Measurements from ENCODE around the gene AANAT.

DNA sequence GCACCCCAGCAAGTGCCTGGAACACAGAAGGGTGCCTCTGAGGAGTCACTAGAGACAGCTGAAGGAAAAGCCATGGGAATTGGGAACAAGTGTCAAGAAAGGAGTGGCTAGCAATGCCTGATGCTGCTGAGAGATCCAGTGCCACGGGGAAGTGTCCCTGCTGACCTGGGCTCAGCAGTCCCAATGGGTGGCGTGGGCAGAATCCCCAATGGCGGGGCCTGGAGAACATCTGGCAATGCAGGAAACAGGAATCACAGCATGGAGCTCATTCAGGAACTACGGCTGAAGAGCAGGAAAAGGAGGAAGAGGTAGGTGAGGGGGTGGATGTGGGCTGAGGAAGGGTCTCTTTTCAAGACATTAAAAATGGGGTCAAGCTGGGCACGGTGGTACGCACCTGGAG is 44.5 kb upstream of the AANAT start:
- TF ChIP-seq, protein P1, sequence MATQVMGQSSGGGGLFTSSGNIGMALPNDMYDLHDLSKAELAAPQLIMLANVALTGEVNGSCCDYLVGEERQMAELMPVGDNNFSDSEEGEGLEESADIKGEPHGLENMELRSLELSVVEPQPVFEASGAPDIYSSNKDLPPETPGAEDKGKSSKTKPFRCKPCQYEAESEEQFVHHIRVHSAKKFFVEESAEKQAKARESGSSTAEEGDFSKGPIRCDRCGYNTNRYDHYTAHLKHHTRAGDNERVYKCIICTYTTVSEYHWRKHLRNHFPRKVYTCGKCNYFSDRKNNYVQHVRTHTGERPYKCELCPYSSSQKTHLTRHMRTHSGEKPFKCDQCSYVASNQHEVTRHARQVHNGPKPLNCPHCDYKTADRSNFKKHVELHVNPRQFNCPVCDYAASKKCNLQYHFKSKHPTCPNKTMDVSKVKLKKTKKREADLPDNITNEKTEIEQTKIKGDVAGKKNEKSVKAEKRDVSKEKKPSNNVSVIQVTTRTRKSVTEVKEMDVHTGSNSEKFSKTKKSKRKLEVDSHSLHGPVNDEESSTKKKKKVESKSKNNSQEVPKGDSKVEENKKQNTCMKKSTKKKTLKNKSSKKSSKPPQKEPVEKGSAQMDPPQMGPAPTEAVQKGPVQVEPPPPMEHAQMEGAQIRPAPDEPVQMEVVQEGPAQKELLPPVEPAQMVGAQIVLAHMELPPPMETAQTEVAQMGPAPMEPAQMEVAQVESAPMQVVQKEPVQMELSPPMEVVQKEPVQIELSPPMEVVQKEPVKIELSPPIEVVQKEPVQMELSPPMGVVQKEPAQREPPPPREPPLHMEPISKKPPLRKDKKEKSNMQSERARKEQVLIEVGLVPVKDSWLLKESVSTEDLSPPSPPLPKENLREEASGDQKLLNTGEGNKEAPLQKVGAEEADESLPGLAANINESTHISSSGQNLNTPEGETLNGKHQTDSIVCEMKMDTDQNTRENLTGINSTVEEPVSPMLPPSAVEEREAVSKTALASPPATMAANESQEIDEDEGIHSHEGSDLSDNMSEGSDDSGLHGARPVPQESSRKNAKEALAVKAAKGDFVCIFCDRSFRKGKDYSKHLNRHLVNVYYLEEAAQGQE (IDR thresholded peaks at IDR 0.05; ENCODE audit: low read depth): no peak
- TF ChIP-seq, protein P2, sequence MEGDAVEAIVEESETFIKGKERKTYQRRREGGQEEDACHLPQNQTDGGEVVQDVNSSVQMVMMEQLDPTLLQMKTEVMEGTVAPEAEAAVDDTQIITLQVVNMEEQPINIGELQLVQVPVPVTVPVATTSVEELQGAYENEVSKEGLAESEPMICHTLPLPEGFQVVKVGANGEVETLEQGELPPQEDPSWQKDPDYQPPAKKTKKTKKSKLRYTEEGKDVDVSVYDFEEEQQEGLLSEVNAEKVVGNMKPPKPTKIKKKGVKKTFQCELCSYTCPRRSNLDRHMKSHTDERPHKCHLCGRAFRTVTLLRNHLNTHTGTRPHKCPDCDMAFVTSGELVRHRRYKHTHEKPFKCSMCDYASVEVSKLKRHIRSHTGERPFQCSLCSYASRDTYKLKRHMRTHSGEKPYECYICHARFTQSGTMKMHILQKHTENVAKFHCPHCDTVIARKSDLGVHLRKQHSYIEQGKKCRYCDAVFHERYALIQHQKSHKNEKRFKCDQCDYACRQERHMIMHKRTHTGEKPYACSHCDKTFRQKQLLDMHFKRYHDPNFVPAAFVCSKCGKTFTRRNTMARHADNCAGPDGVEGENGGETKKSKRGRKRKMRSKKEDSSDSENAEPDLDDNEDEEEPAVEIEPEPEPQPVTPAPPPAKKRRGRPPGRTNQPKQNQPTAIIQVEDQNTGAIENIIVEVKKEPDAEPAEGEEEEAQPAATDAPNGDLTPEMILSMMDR (IDR thresholded peaks at IDR 0.05 in 2 of 3, conservative IDR thresholded peaks at IDR 0.05 in 1 of 3; ENCODE audit: borderline replicate concordance in 1 of 3, insufficient read depth in 1 of 3, low read depth in 2 of 3, low read length in 2 of 3): no peak
- no peak for TF ChIP-seq EZH2 (IDR thresholded peaks at IDR 0.05)
- TF ChIP-seq POLR2A (IDR thresholded peaks at IDR 0.05; ENCODE audit: borderline replicate concordance, extremely low read depth, insufficient read depth, insufficient read length): no peak
- no peak for TF ChIP-seq POLR2AphosphoS5 (IDR thresholded peaks at IDR 0.05; ENCODE audit: low read depth, low read length)
- TF ChIP-seq FOSL1 (IDR thresholded peaks at IDR 0.05; ENCODE audit: low read depth): no peak
- TF ChIP-seq SIN3A (IDR thresholded peaks at IDR 0.05; ENCODE audit: low read depth): no peak
- no peak for TF ChIP-seq ELF1 (IDR thresholded peaks at IDR 0.05; ENCODE audit: borderline replicate concordance, low read depth)
